OCI-LY7 (cell line): Measurements from ENCODE around the gene RPH3AL.

Experiments
- CTCF ChIP-seq: fragments of 200-600 bp; sonication (generic); conservative IDR thresholded peaks from 2 replicates; pipeline ENCODE4 v1.5.1; 2014; ENCODE audit warnings: mild to moderate bottlenecking, antibody characterized with exemption, low read length, moderate library complexity, mixed read lengths
- EZH2phosphoT487 ChIP-seq: fragments of 200-600 bp; sonication (generic); IDR thresholded peaks from 2 replicates; pipeline ENCODE4 v1.6.1; 2018; ENCODE audit warnings: low read depth, borderline replicate concordance, mild to moderate bottlenecking, mixed run types, antibody characterized with exemption, low read length, moderate library complexity, mixed read lengths

GRCh38 chr17:307741-308507 is 44.7 kb downstream of the RPH3AL start:
- TF ChIP-seq CTCF (no peak), EZH2phosphoT487 (no peak)
